HG03558 (cell line): ENCODE results near the gene VPS9D1.
A peak's percentile ranks its signal among the peaks of the same experiment; 100 is the strongest.
"Not testable (repeated sequence)": the region's sequence is repeated elsewhere in the genome, so short reads cannot be mapped to it uniquely, and the experiment has no call there.

Experiments used
- ATAC-seq: cut with Tn5 transposase; IDR thresholded peaks from one replicate; pipeline ENCODE4 v1.9.1; 2021; ENCODE audit warnings: moderate number of reproducible peaks; ENCODE audit not compliant: unreplicated experiment; ENCODE audit errors: extremely low read depth

Gene VPS9D1

DNA sequence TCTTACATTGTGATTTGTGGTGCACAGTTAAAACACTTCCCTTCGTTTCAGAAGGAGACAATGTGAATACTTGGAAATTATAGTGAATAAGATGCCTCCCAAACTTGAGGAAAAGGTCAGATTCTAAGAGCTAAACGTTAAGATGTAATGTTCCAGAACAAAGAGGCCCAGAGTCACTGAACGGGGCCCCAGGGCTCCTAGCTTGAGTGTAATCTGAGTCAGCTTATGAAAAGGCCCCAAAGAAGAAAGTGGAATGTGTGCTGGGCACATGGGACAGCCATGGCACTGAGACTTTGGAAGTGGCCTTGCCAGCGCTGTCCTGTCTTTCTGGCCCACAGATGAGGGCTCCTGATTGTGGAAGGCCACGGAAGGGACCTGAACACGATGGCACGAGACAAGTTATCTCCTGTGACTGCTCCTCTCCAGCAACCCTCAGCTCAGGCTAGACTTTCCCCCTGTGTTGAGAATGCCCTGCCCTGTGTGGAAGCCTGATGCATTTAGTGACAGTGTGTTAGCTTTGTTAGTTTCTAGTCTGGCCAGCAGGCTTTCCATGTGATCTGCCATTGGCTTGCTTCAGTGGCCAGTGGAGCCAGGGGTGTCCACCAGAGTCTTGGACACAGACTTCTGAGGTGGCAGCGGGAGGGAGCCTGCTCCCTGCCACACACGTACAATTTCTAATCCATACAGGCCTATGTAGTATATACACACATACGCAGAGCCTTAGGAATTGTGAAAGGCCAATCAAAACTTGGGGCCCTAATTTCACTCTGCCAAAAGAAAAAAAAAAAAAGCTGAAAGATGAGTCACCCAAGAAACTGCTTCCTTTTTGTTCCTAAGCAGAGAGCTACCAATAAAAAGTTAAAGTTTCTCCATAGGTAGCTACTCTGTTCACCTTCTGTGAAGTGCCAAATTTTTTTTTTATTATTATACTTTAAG lies 49.9 kb downstream of the VPS9D1 start:
- no peak for ATAC-seq

DNA sequence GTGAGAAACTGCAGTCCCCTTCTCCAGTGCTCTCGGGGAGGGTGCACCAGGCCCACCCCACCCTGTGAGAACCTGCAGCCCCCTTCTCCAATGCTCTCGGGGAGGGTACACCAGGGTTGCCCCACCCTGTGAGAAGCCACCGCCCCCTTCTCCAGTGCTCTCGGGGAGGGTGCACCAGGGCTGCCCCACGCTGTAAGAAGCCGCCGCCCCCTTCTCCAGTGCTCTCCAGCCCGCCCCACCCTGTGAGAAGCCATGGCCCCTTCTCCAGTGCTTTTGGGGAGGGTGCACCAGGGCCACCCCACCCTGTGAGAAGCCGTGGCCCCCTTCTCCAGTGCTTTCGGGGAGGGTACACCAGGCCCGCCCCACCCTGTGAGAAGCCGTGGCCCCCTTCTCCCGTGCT lies 50.9 kb downstream of the VPS9D1 start:
- no peak for ATAC-seq

DNA sequence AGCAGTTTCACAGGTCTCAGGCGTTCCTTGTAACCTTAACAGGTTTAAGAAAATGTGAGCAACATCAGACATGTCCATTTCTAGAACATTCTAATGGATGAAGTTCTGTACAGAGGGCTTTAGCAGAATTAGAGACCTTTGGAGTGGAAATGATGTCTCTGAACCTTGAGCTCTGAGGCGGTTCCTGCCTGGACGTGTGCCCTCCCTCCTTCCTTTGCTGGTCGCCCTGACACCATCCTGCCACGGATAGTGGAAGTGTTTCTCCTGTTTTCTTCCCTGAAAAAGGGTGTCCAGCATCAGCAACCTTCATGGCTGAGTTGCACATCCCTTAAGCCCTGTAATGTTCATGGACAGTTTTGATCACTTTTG lies 51.9 kb downstream of the VPS9D1 start:
- ATAC-seq: no peak

DNA sequence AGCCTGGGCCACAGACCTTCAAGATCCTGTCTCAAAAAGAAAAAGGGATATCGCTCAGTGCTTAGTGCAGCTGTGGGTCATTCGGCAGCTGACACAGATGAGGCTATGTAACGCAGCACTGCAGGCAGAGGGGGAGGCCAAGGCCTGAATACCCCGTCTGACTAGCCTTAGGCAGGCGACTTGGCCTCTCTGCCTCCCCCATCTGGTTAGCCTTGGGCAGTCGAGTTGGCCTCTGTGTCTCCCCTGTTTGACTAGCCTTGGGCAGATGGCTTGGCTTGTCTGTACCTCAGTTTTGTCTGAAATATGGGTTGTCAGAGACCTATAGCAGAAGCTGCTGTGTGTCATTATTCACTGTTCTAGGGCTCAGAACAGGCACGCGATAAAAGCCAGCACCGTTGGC lies 53.1 kb downstream of the VPS9D1 start:
- ATAC-seq: no peak

GRCh38 chr16:89667000-89667399 lies 53.7 kb downstream of the VPS9D1 start:
- ATAC-seq: not testable (repeated sequence)

GRCh38 chr16:89664238-89664637 lies 56.5 kb downstream of the VPS9D1 start:
- ATAC-seq: not testable (repeated sequence)

GRCh38 chr16:89661215-89661614 lies 59.5 kb downstream of the VPS9D1 start:
- no peak for ATAC-seq

DNA sequence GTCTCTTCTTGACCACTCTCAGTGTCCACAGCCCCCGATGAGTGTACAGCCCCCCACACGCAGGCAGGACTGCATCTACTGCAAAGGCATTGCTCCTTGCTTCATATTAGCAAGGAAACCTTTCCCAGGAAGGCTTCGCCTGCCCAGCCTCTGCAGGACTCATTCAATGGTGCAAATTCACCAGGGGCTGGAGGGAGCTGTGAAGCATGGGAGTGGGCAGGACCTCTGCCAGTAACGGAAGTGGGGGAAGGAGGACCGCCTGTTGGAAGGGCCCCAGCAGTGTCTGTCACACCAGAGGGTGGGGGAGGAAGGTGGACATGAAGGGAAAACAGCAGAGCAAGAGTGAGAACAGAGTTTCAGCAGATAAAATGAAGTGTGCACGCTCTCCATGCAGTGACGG lies 60.6 kb downstream of the VPS9D1 start:
- no peak for ATAC-seq

DNA sequence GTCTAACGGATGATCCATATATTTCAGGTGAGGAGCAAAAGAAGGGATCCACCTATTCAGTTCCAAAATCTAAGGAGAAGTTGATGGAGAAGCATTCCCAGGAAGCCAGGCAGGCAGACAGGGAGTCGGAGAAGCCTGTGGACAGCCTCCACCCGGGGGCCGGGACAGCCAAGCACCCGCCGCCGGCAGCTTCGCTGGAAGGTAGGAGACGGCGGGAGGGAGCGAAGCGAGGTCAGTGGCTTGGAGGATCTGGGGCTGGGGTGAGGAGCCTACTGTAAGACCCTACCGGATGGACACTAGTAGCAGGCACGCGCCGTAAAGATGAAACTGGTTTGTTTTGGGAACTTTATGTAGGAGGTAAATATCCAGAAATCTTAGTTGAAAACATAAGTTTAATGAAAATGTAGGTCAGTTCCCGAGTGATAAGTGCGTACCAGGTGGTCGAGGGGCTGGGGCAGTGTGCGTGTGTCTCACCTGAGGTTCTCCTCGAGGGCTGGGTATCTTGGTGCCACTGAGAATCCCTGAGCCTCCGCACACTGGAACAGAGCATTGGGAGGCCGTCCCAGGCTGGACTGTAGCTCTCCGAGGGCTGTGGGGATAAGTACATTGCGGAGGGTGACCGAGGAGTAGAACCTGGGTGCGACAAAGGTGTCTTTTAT lies 62.3 kb downstream of the VPS9D1 start:
- ATAC-seq: peak; percentile 16

GRCh38 chr16:89657442-89658220 lies 63.1 kb downstream of the VPS9D1 start, which contains the start of the genes CHMP1A and SPATA33:
Gene CHMP1A, minus strand, starts transcription at chr16:89657708. Its CDS starts 120 bp downstream, at chr16:89657588.
Gene SPATA33, plus strand, starts transcription at chr16:89657836. Its CDS starts 76 bp downstream, at chr16:89657912.
- peak; percentile 59 for ATAC-seq
